Measurements from ENCODE around the gene RXFP2. TPM values are rescaled to one million over a fixed set of nuclear protein-coding genes. Genes with fewer than 3 reads are reported as not detected.

The RXFP2 gene
- not detected for polyA plus RNA-seq (2013, experiment 1 of 2)
- polyA plus RNA-seq (2013, experiment 2 of 2), result not detected

GRCh38 chr13:31739226-31739625 lies at the start of gene RXFP2:
Gene RXFP2, plus strand, starts transcription at chr13:31739526. Its CDS starts 87 bp downstream, at chr13:31739613.
- no peaks in the 10 kb centered on the region for H3K36me3 ChIP-seq (ENCODE audit: insufficient read depth, low read length)
- H3K27ac ChIP-seq (ENCODE audit: low read depth, low read length), result no peak within 1 kb of the TSS
- no peak within 1 kb of the TSS for H3K9ac ChIP-seq (ENCODE audit: low read depth, low read length)
- no peaks in the 10 kb centered on the region for H3K9me3 ChIP-seq (ENCODE audit: insufficient read depth, low read depth, low read length)
- WGBS, result 100% methylated on average over 1 of the region's 2 CpGs
- H3K27me3 ChIP-seq (ENCODE audit: insufficient read depth, low read length), result no peaks in the 10 kb centered on the region
- no peaks in the 10 kb centered on the region for H3K4me1 ChIP-seq (ENCODE audit: insufficient read depth, low read length)
- no peak within 1 kb of the TSS for H3K4me3 ChIP-seq (ENCODE audit: low read length)

- Histone ChIP-seq H3K4me3 (ENCODE audit: low read length) (no peak overlapping the region), H3K9ac (ENCODE audit: low read depth, low read length) (no peak overlapping the region)
- WGBS, result 0% methylated on average over 1 of the region's 1 CpG
Measured at GRCh38 chr13:31697290-31697689, 42.0 kb upstream of the RXFP2 start.

GRCh38 chr13:31699650-31700049 lies 39.7 kb upstream of the RXFP2 start:
- Histone ChIP-seq H3K27ac (ENCODE audit: low read depth, low read length) (no peak overlapping the region), H3K9me3 (ENCODE audit: insufficient read depth, low read depth, low read length) (no peaks in the 10 kb centered on the region), H3K9ac (ENCODE audit: low read depth, low read length) (no peak overlapping the region), H3K4me1 (ENCODE audit: insufficient read depth, low read length) (peaks cover 13% of the 10 kb centered on the region), H3K4me3 (ENCODE audit: low read length) (no peak overlapping the region), H3K27me3 (ENCODE audit: insufficient read depth, low read length) (no peaks in the 10 kb centered on the region), H3K36me3 (ENCODE audit: insufficient read depth, low read length) (no peaks in the 10 kb centered on the region)
- 54% methylated on average over 3 of the region's 3 CpGs for WGBS

More at GRCh38 chr13:31697290-31697689, 42.0 kb upstream of the RXFP2 start:
- no peaks in the 10 kb centered on the region for H3K36me3 ChIP-seq (ENCODE audit: insufficient read depth, low read length)
- H3K9me3 ChIP-seq (ENCODE audit: insufficient read depth, low read depth, low read length), result no peaks in the 10 kb centered on the region; the same call in 1 of the 2 replicates
- no peaks in the 10 kb centered on the region for H3K27me3 ChIP-seq (ENCODE audit: insufficient read depth, low read length)
- H3K4me1 ChIP-seq (ENCODE audit: insufficient read depth, low read length), result peaks cover 13% of the 10 kb centered on the region
- H3K27ac ChIP-seq (ENCODE audit: low read depth, low read length), result no peak overlapping the region

GRCh38 chr13:31703780-31704179 lies 35.5 kb upstream of the RXFP2 start:
- no peak overlapping the region for H3K27ac ChIP-seq (ENCODE audit: low read depth, low read length)
- H3K9ac ChIP-seq (ENCODE audit: low read depth, low read length), result no peak overlapping the region
- H3K27me3 ChIP-seq (ENCODE audit: insufficient read depth, low read length), result no peaks in the 10 kb centered on the region
- no peak overlapping the region for H3K4me3 ChIP-seq (ENCODE audit: low read length)
- WGBS, result 92% methylated on average over 3 of the region's 3 CpGs
- no peaks in the 10 kb centered on the region for H3K9me3 ChIP-seq (ENCODE audit: insufficient read depth, low read depth, low read length)
- peaks cover 12% of the 10 kb centered on the region for H3K4me1 ChIP-seq (ENCODE audit: insufficient read depth, low read length)
- H3K36me3 ChIP-seq (ENCODE audit: insufficient read depth, low read length), result no peaks in the 10 kb centered on the region

- H3K9me3 ChIP-seq (ENCODE audit: insufficient read depth, low read depth, low read length), result no peaks in the 10 kb centered on the region
- WGBS, result 90% methylated on average over 1 of the region's 1 CpG
- no peaks in the 10 kb centered on the region for H3K36me3 ChIP-seq (ENCODE audit: insufficient read depth, low read length)
- no peak overlapping the region for H3K4me3 ChIP-seq (ENCODE audit: low read length)
- H3K4me1 ChIP-seq (ENCODE audit: insufficient read depth, low read length), result peaks cover 7% of the 10 kb centered on the region; the same call in 1 of the 2 replicates
- no peak overlapping the region for H3K27ac ChIP-seq (ENCODE audit: low read depth, low read length)
- H3K9ac ChIP-seq (ENCODE audit: low read depth, low read length), result no peak overlapping the region
- H3K27me3 ChIP-seq (ENCODE audit: insufficient read depth, low read length), result no peaks in the 10 kb centered on the region
Measured at GRCh38 chr13:31706105-31706504, 33.2 kb upstream of the RXFP2 start.

GRCh38 chr13:31717583-31717982 lies 21.7 kb upstream of the RXFP2 start:
- Histone ChIP-seq H3K36me3 (ENCODE audit: insufficient read depth, low read length) (no peaks in the 10 kb centered on the region), H3K9me3 (ENCODE audit: insufficient read depth, low read depth, low read length) (no peaks in the 10 kb centered on the region), H3K4me1 (ENCODE audit: insufficient read depth, low read length) (no peaks in the 10 kb centered on the region), H3K27me3 (ENCODE audit: insufficient read depth, low read length) (no peaks in the 10 kb centered on the region), H3K4me3 (ENCODE audit: low read length) (no peak overlapping the region), H3K9ac (ENCODE audit: low read depth, low read length) (no peak overlapping the region), H3K27ac (ENCODE audit: low read depth, low read length) (no peak overlapping the region)

- Histone ChIP-seq H3K27me3 (ENCODE audit: insufficient read depth, low read length) (no peaks in the 10 kb centered on the region), H3K36me3 (ENCODE audit: insufficient read depth, low read length) (no peaks in the 10 kb centered on the region), H3K9me3 (ENCODE audit: insufficient read depth, low read depth, low read length) (no peaks in the 10 kb centered on the region), H3K4me1 (ENCODE audit: insufficient read depth, low read length) (no peaks in the 10 kb centered on the region), H3K9ac (ENCODE audit: low read depth, low read length) (no peak overlapping the region), H3K27ac (ENCODE audit: low read depth, low read length) (no peak overlapping the region), H3K4me3 (ENCODE audit: low read length) (no peak overlapping the region)
- WGBS, result 94% methylated on average over 3 of the region's 3 CpGs
Measured at GRCh38 chr13:31719214-31719613, 20.1 kb upstream of the RXFP2 start.

GRCh38 chr13:31722673-31723072 lies 16.7 kb upstream of the RXFP2 start:
- WGBS, result 98% methylated on average over 5 of the region's 5 CpGs
- no peak overlapping the region for H3K4me3 ChIP-seq (ENCODE audit: low read length)
- no peaks in the 10 kb centered on the region for H3K9me3 ChIP-seq (ENCODE audit: insufficient read depth, low read depth, low read length)
- no peaks in the 10 kb centered on the region for H3K36me3 ChIP-seq (ENCODE audit: insufficient read depth, low read length)
- no peak overlapping the region for H3K9ac ChIP-seq (ENCODE audit: low read depth, low read length)
- H3K4me1 ChIP-seq (ENCODE audit: insufficient read depth, low read length), result no peaks in the 10 kb centered on the region
- H3K27me3 ChIP-seq (ENCODE audit: insufficient read depth, low read length), result no peaks in the 10 kb centered on the region
- H3K27ac ChIP-seq (ENCODE audit: low read depth, low read length), result no peak overlapping the region

GRCh38 chr13:31725841-31726240 lies 13.5 kb upstream of the RXFP2 start:
- H3K9ac ChIP-seq (ENCODE audit: low read depth, low read length), result no peak overlapping the region
- no peaks in the 10 kb centered on the region for H3K27me3 ChIP-seq (ENCODE audit: insufficient read depth, low read length)
- H3K4me1 ChIP-seq (ENCODE audit: insufficient read depth, low read length), result no peaks in the 10 kb centered on the region
- 92% methylated on average over 5 of the region's 5 CpGs for WGBS
- no peak overlapping the region for H3K27ac ChIP-seq (ENCODE audit: low read depth, low read length)
- no peaks in the 10 kb centered on the region for H3K36me3 ChIP-seq (ENCODE audit: insufficient read depth, low read length)
- H3K4me3 ChIP-seq (ENCODE audit: low read length), result no peak overlapping the region
- H3K9me3 ChIP-seq (ENCODE audit: insufficient read depth, low read depth, low read length), result no peaks in the 10 kb centered on the region

GRCh38 chr13:31731921-31732320 lies 7.4 kb upstream of the RXFP2 start:
- Histone ChIP-seq H3K9me3 (ENCODE audit: insufficient read depth, low read depth, low read length) (no peaks in the 10 kb centered on the region), H3K27ac (ENCODE audit: low read depth, low read length) (no peak overlapping the region), H3K4me3 (ENCODE audit: low read length) (no peak overlapping the region), H3K9ac (ENCODE audit: low read depth, low read length) (no peak overlapping the region), H3K4me1 (ENCODE audit: insufficient read depth, low read length) (no peaks in the 10 kb centered on the region), H3K36me3 (ENCODE audit: insufficient read depth, low read length) (no peaks in the 10 kb centered on the region), H3K27me3 (ENCODE audit: insufficient read depth, low read length) (no peaks in the 10 kb centered on the region)
- WGBS, result 94% methylated on average over 6 of the region's 6 CpGs

GRCh38 chr13:31733066-31733465 lies 6.3 kb upstream of the RXFP2 start:
- Histone ChIP-seq H3K4me3 (ENCODE audit: low read length) (no peak overlapping the region), H3K36me3 (ENCODE audit: insufficient read depth, low read length) (no peaks in the 10 kb centered on the region), H3K27ac (ENCODE audit: low read depth, low read length) (no peak overlapping the region), H3K9me3 (ENCODE audit: insufficient read depth, low read depth, low read length) (no peaks in the 10 kb centered on the region), H3K27me3 (ENCODE audit: insufficient read depth, low read length) (no peaks in the 10 kb centered on the region), H3K4me1 (ENCODE audit: insufficient read depth, low read length) (no peaks in the 10 kb centered on the region), H3K9ac (ENCODE audit: low read depth, low read length) (no peak overlapping the region)
- WGBS, result 87% methylated on average over 5 of the region's 5 CpGs

- no peaks in the 10 kb centered on the region for H3K27me3 ChIP-seq (ENCODE audit: insufficient read depth, low read length)
- H3K9me3 ChIP-seq (ENCODE audit: insufficient read depth, low read depth, low read length), result no peaks in the 10 kb centered on the region
- 93% methylated on average over 1 of the region's 2 CpGs for WGBS
- H3K4me3 ChIP-seq (ENCODE audit: low read length), result no peak overlapping the region
- no peaks in the 10 kb centered on the region for H3K4me1 ChIP-seq (ENCODE audit: insufficient read depth, low read length)
- no peak overlapping the region for H3K27ac ChIP-seq (ENCODE audit: low read depth, low read length)
- no peaks in the 10 kb centered on the region for H3K36me3 ChIP-seq (ENCODE audit: insufficient read depth, low read length)
- H3K9ac ChIP-seq (ENCODE audit: low read depth, low read length), result no peak overlapping the region
Measured at GRCh38 chr13:31733647-31734046, 5.7 kb upstream of the RXFP2 start.

All from HUES64 (cell line).